Retinal pigment epithelial cell (primary cell): ENCODE results near the gene EXOC4.

ENCODE experiments used
- DNase-seq: peaks from one replicate; pipeline ENCODE4 v3.0.0-alpha.2; 2010; ENCODE audit warnings: low read depth
- H3K4me3 ChIP-seq: 2 replicates; pipeline ENCODE4 v1.5.1; 2011; ENCODE audit warnings: mild to moderate bottlenecking, low read length, control low read depth, moderate library complexity
- CTCF ChIP-seq: conservative IDR thresholded peaks from 2 replicates; pipeline ENCODE4 v1.5.1; 2011; ENCODE audit warnings: low read depth, low read length, control low read depth, inconsistent platforms

The EXOC4 gene

DNA sequence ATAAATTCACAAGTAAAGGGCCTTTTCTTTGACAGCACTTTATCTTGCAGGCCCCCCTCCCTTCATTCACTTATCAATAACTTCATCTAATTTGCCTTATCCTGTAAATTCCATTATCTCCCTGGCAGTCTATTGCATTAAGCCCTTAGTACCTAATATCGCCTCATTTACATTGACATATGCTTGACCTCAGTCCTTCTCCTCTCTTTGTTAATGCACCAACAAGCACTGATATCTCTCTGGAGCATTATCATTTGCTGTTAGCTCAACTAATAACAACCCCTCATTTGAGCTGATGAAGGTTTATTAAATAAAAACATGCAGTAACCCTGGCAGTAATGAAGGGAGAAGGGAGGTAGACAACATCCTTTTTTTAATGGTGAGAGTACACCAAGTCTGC, 46.8 kb downstream of the EXOC4 start:
- DNase-seq, result no peak
- no peak for TF ChIP-seq CTCF
- H3K4me3 ChIP-seq, result no peak overlapping the region

- no peak overlapping the region for H3K4me3 ChIP-seq
- TF ChIP-seq CTCF, result no peak
- no peak for DNase-seq
These were observed 47.2 kb downstream of the EXOC4 start for GRCh38 chr7:133300088-133300487.

DNA sequence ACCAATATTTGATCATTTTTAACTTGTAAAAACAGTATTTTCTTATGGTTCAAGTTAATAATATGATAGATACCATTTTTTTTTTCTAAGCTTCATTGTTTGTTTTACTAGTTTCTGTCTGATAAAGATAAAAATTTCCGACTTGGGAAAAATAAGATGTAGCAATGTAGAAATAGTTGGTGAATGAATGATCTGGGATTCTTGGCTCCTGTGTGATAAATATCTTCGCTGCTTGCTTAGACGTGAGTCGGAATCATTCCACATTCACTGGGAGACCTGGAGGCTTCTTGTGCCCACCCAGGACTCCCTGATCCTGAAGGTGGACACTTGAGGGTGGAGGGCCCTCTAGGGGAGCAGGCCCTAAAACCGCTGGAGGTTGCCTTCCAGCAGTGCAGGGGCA, 47.9 kb downstream of the EXOC4 start:
- no peak overlapping the region for H3K4me3 ChIP-seq
- TF ChIP-seq CTCF, result no peak
- DNase-seq, result no peak

DNA sequence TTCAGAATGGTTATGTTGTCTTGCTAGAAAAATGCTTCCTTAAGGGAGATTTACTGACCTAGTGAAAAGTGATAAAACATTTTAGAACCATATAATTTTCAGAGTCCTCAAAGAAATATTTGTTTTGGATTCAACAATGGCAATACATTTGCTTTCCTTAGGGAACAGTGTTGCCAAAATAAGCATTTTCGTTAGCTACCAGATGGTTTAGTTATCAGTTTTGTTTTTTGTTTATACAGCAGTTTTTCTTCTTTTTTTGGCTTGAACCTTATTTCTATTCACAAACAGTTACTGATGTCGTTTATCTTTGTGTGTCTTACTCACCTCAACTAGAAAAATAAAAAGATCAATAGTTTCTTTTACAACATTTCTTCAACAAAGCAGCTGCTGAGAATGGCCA, 48.6 kb downstream of the EXOC4 start:
- no peak for DNase-seq
- no peak for TF ChIP-seq CTCF
- H3K4me3 ChIP-seq, result no peak overlapping the region

DNA sequence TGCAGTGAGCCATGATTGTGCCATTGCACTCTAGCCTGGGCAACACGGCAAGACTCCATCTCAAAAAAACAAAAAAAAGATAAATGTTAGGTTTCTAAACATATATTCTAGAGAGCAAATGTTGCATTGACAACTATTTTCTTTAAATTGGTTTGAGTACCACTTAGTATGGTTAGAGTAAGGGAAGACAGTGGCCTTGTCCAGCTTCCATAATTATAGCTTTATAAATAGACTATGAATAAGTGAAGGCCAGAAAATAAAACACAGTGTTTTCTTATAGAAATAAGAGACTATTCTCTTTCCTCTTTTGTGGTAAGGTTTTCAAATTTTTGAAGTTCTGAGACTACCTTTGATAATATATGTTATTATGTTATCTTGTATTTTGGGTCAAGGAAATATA, 50.5 kb downstream of the EXOC4 start:
- no peak for TF ChIP-seq CTCF
- no peak for DNase-seq
- H3K4me3 ChIP-seq, result no peak overlapping the region

GRCh38 chr7:133303931-133304330, 51.1 kb downstream of the EXOC4 start:
- TF ChIP-seq CTCF, result no peak
- H3K4me3 ChIP-seq, result no peak overlapping the region
- DNase-seq, result no peak

DNA sequence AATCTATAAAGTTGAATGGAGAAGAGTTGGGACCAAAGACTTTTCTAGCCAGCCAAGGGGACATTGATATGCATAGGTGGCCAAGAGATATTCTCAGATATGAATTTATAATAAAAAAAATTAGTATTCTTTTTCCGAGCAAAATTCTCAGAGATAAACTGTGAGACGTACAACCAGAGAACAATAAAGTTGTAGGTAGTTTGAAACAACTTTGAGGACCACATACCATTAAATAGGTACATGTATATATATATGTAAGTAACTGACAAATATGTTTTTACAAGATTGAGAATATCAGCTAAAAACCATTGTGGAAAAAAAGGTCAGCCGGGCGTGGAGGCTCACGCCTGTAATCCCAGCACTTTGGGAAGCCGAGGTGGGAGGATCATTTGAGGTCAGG, 56.5 kb downstream of the EXOC4 start:
- TF ChIP-seq CTCF, result no peak
- H3K4me3 ChIP-seq, result no peak overlapping the region
- DNase-seq, result no peak
